Activated CD4-positive, alpha-beta memory T cell treated with anti-CD3 and anti-CD28 coated beads, Interleukin-2, amount 10 ng/mL, durations not matched to agents 7 days and 5 days (primary cell): ENCODE data around the gene WBP2NL. TPM values are rescaled to one million over a fixed set of nuclear protein-coding genes. Genes with fewer than 3 reads are reported as not detected.

Source experiments
- total RNA-seq, 2 experiments: library from RNA; stranded (reverse); gene quantifications; one replicate each; pipeline ENCODE4 v1.2.3, GENCODE V29; 2021

The WBP2NL gene
- total RNA-seq, 2 experiments from 2014 or later: 2.0 to 2.3 TPM

Other genes with a start within 250 kb of the WBP2NL start
- 10 to 100 TPM; 17.9 to 20.3 TPM for gene CCDC134, start 198.1 kb upstream of the WBP2NL start, total RNA-seq
- gene SREBF2, start 165.7 kb upstream of the WBP2NL start, total RNA-seq: 100 to 1,000 TPM; 150 to 157 TPM
- not detected for gene SHISA8, start 83.7 kb upstream of the WBP2NL start, total RNA-seq
- gene TNFRSF13C, start 72.0 kb upstream of the WBP2NL start, total RNA-seq: 1 to 10 TPM; 2.3 to 2.6 TPM
- 10 to 100 TPM; 71.8 to 81.2 TPM for gene CENPM, start 51.6 kb upstream of the WBP2NL start, total RNA-seq
- 1 to 10 TPM; 2.8 to 3.2 TPM for gene SEPTIN3, start 29.3 kb upstream of the WBP2NL start, total RNA-seq
- gene NAGA, start 72.0 kb downstream of the WBP2NL start, total RNA-seq: 10 to 100 TPM; 33.7 to 35.0 TPM
- gene PHETA2, start 75.5 kb downstream of the WBP2NL start, total RNA-seq: 1 to 10 TPM; 3.6 to 4.5 TPM
- gene SMDT1, start 80.9 kb downstream of the WBP2NL start, total RNA-seq: 10 to 100 TPM; 92.7 to 98.1 TPM
- gene NDUFA6, start 92.0 kb downstream of the WBP2NL start, total RNA-seq: 10 to 100 TPM; 94.8 to 97.1 TPM
- gene CYP2D6, start 132.0 kb downstream of the WBP2NL start, total RNA-seq: 1 to 10 TPM; 1.9 to 2.4 TPM